GM19193 (cell line): Measurements from ENCODE around the gene KCNG4.

Experiments
- POLR2A ChIP-seq: IDR thresholded peaks from 4 replicates; pipeline ENCODE4 v1.6.1; 2011; ENCODE audit not compliant: insufficient read depth, insufficient read length; ENCODE audit errors: extremely low read depth

KCNG4 gene

DNA sequence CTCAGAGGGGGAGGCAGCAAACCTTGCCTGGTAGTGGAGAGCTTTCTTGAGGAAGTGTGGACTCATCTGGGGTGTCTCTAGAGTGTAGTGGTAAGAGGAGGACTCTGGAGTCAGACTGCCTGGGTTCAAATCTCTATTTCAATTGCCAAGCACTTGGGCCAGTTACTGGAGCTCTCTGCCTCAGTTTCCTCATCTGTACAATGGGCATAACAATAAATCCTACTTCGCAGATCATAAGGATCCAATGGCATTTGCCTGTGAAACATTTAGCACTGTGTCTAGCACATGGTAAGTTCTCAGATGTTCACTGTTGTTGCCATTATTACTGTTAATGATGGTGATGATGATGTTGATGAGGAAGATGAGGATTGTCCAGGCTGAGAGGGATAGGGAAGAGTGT is 31.2 kb upstream of the KCNG4 start:
- TF ChIP-seq POLR2A = no peak

DNA sequence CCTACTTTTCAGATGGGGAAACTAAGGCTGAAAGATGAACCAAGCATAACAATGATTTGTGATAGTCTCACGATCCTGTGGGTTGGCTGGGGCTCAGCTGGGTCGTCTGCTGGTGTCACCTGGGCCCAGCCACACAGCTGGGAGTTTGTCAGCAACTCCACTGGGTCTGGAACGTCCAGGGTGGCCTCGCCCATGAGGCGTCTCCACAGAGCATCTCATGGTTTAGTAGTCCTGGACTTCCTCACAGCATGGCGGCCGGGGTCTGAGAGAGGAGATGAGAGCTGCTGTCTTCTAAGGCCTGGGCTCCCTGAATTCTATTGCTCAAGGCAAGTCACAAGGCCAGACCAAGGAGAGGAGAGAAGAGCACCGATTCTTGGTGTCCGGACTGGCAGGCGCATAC is 30.7 kb upstream of the KCNG4 start:
- TF ChIP-seq POLR2A = no peak

DNA sequence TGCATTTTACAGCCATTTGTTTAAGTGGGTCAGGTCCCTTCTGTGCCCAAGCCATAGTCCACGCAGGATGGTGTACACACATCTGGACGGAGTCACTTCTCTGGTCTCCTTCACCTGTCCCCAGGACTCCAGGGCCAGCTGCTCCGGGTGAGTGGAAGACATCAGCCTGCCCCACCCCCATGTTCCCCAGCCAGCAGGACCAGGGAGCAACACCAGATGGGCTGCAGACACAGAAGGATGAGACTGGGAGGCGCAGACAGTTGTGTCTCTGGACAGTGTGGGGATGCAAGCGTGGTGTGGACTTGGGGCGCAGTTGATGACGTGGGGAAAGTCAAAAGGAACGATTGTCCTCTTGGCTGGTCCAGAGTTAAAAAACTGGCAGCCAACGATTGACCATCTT is 30.3 kb upstream of the KCNG4 start:
- TF ChIP-seq POLR2A = no peak

DNA sequence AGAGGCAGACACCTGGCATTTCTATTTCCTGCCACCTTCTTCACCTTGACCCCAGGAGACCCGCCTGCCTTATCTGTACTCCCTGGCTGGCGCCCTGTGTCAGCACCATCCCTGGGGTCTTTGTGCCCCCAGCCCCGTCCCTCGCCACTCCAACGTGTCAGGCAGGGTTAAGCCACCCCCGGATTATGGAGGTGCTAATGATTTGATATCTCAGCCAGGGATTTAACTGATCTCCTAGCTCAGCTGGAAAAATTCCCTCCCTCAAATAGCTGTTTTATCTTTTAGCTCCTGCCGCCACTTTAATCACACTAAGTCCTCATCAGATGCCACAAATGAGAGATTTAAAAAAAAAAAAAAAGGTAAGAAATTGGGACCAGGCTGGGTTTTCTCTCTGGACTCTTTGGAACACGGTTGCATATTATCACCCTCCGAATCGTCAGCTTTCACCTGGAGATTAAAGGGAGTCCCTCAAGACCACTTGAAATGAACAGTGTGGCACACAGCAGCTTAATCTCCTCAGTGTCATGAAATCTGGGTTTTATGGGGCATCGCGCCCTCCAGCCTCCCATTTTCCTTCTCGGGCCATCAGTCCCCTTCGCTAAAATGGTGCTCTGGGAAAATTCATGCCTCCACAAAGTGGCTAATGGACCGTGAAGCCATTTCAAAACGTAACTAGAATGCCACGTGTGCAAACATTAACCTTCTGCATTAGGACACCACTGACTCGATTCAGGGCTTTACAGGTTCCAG is 28.7 kb upstream of the KCNG4 start:
- no peak for TF ChIP-seq POLR2A

DNA sequence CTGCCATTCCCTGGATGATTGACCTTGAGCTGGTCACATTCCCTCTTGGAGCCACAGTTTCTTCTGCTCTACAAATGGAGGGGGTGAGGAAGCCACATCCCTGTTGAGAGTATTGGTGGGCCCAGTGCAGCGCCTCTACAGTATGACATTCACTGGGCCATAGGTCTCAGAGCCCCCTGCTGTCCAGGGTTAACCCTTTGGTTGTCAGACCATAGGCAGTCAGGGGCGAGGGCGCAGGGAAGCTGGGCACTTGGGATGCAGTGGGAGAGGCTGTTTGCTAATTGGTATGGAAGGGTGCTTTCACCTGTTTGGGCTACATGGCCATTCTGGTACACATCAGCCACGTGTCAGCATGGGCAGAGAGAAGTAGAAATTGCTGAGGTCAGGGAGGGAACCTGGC is 27.6 kb upstream of the KCNG4 start:
- no peak for TF ChIP-seq POLR2A

DNA sequence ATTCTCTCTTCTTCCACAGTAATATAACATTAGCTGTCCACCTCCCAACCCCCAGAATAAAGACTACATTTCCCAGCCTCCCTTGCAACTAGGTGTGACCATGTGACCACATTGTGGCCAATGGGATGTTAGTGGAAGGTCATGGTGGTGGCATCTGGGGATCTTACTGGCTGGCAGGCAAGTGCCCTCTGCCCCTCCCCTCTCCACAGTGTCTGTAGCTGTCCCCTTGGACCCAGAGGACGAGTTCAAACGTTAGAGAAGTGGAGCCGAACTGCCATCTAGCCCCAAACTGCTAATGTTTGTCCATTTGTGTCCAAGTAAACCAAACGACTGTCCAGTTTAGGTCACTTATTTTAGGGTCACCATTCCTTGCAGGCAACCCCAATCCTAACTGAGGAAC is 26.6 kb upstream of the KCNG4 start:
- no peak for TF ChIP-seq POLR2A

DNA sequence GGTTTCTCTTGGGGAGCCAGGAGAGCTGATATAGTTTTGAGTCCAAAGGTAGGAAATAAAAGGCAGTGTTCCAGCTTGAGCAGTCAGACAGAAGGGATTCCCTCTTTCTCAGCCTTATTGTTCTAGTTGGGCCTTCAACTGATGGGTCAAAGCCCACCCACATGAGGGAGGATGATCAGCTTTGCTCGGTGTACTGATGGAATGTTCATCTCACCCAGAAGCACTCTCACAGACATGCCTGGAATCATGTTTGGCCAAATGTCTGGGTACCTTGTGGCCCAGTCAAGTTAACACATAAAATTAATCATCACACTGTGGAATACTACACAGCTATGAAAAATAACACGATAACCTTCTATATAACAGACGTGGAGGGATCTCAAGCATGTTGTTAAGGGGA is 23.1 kb upstream of the KCNG4 start:
- no peak for TF ChIP-seq POLR2A

DNA sequence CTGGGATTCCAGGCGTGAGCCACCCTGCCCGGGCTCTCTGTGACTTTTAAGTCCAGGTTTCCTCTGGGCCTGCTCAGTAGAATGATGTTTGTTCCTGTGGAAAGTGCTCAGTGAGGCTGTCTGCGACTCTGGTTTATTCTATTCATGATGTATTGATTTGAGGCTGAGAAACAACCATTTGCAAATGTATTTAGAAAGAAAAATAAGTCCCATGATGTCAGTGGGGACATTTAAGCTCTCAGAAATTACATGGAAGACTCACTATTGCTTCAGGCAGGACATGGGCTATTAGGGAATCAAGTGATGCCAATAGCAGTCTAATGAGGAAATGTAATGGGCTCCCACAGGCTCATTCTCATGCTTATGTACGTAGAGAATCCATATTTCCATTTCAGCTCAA is 22.2 kb upstream of the KCNG4 start:
- no peak for TF ChIP-seq POLR2A

DNA sequence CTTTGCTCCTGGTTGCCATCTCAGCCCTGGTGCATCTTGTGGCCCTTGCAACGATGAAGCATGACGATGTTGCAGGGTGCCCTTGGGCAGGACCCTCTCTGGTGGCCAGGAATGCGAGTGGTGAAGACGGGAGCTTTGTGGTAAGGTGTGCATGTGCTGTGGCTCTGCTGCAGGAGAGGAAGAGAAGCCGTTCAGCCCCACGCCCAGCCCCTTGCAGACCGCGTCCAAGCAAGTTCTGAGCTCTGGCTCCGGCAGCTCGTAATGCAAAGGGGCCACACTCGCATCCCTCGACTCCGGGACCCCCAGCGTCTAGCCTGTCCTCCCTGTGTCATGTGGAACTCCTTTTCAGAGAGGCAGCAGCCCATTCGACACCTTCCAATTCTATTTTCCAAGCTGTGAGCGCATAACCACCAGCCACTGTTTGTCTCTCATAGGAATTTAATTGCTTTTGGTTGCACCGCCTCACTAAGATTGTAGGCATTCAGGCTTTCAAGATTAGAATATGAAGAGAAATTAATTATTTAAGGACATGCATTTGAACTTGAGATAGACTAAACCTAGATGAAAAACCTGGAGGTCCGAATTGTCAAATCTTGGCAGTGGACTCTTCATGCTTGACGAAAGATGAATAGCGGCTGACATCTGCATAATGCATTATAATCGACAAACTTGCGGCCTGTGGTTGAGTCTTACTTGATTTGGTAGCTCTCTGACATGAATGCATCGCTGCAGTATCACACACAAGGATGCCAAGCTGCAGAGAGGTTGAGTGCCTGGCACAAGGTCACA is 21.1 kb upstream of the KCNG4 start:
- no peak for TF ChIP-seq POLR2A

DNA sequence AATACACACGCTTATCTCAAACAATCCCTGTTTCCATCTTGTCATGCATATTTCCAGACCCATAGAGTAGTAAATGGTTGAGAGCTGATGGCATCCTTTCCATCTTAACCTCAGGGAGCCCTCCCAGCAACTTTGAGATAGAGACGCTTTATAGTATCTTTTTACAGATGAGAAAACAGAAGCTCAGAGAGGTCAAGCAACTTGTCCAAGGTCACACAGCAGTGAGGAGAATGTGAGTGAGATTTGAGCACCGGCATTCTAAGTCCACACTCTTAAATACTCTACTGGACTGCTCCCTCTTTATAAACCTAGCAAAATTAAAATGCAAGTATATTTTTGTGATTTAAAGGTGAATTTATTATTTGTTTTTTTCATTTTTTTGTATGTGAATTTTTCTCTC is 19.9 kb upstream of the KCNG4 start:
- TF ChIP-seq POLR2A = no peak

DNA sequence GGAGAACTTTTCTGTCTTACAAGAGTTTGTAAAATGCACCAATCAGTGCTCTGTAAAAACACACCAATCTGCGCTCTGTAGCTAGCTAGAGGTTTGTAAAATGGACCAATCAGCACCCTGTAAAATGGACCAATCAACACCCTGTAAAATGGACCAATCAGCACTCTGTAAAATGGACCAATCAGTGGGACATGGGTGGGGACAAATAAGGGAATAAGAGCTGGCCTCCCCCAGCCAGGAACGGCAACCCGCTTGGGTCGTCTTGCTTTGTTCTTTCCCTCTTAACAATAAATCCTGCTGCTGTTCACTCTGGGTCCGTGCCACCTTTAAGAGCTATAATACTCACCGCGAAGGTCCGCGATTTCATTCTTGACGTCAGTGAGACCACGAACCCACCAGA is 18.5 kb upstream of the KCNG4 start:
- no peak for TF ChIP-seq POLR2A

DNA sequence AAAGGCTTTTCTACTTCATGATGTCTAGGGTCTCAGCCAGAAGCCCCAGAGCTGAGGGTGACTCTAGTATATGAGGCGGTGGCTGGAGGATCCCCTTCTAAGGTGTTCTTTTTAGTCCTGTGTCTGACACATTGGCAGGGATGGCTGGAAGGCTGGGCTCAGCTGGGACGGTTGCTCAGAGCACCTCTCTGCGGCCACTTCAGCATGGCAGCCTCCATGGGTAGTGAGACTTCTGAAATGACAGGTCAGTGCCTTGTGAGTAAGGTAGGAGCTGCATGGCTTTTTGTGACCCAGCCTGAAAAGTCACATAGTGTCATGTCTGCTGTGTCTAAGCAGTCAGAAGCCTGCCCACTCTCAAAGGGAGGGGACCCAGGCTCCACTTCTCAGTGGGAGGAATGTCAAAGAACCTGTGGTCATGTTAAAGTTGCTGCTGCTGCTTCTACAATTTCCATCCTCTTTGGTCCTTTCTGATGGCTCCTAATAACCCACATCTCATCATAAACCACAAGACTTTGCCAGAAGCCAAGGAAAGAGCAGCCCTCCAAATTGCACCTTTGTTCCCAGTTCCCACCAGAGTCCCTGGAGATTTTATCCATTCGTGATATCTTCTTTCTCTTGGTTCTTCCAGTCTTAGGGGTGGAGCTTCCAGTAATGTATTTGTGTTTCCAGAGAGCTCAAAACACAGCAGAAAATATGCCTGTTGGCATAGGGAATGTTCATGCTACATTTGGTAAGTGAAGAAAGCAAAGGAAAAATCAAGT is 15.4 kb upstream of the KCNG4 start:
- no peak for TF ChIP-seq POLR2A

DNA sequence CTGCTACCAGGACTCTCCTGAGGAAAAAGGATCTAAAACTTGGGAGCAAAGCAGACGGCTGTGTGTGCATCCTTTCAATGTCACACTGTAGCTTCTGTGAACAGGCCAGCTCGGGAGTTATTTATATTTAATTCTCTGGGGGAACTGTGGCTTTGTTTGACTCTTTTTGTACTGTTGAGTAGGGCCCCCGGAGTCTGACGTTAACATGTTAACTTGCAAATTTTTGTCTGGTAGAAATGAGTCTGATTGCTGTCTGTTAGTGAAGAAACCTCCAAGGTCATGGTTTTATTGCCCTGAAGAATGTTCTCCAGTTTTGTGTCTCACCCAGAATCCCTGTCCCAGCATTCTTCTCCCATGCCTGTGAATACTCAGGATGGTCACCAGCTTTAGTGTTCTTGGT is 14.2 kb upstream of the KCNG4 start:
- no peak for TF ChIP-seq POLR2A

DNA sequence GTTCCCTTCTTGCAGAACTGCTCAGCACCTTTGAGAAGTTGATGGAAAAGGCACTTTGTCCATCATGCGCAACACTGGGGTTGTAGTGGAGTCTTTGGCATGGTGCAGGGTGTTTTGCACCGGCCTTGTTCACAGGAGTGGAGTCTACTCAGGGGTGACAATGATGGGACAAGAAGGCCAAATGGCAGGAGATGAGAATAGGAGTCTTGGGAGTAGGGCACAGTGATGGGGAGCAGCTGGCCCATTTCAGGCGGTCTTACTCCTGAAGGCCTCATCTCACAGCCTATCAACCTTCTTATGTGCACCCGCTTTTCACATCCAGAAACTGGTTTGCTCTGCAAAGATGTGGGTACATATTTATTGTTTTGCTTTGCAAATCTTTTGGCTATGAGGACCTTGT is 13.4 kb upstream of the KCNG4 start:
- TF ChIP-seq POLR2A = no peak

DNA sequence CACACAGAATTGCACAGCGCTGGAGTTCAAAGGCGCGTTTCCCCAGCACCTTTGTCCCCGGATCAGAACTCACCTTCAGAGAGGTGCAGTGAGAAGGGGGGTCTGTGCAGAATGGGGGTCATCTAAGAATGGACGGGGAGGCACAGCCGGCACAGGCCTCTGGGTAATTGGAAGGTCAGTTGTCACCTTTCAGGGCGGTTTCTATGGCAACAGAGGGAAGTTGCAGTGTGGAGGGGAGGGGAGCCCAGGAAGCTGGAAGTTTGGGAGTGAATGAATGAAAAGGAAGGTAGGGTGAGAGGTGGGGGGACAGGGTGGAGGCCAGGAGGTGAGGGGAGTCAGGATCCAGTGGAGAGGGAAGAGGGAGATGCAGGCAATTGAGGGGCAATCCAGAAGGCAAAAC is 12.4 kb upstream of the KCNG4 start:
- TF ChIP-seq POLR2A = no peak

DNA sequence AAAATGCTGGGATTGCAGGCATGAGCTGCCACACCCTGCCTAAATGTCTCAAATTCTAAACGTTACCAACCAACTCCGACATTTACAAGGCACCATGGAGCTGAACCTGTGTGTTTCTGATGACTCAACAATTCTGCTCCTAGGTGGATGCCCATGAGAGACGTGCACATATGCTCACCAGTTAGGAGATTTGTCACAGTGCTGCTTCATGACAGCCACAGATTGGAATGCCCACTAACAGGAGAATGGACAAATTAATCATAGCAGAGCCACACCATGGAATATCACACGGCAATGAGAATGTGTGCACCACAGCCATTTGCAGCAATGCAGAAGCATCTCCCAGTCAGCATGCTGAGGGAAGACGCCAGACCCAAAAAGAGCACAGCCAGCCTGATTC is 8.0 kb upstream of the KCNG4 start:
- TF ChIP-seq POLR2A = no peak

DNA sequence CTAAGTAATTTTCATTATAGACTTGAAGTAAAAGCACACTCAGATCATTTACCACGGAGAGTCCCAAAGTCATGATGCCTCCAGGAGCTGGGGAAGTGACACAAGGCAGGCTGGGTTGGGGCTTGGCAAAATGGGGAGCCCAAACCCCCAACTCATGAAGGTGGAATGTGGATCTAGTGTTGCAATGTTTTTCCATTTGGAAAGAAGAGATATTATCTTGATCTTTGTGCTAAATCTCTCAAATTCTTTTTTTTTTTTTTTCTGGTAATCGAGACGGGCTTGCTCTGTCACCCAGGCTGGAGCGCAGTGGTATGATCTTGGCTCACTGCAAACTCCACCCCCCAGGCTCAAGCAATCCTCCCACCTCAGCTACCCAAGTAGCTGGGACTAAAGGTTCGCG is 7.5 kb upstream of the KCNG4 start:
- TF ChIP-seq POLR2A = no peak

DNA sequence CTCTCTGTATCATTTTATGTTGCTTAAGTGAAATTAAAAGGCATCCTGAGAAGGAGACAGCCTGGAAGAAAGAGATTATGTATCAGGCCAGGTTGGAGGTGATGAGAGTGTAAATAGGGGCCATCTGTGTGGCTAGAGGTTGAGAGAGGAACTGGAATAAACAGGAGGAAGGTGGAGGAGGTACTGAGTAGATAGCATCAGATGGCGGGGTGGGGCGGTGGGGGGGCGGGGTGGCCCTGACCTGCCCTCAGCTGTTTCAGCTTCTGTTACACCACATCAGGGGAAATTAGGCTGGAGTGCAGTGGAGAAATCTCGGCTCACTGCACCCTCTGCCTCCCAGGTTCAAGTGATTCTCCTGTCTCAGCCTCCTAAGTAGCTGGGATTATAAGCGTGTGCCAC is 6.9 kb upstream of the KCNG4 start:
- TF ChIP-seq POLR2A = no peak
